ENCODE data around the gene VARS2. TPM values are rescaled to one million over a fixed set of nuclear protein-coding genes. Genes with fewer than 3 reads are reported as not detected.

The VARS2 gene
- total and polyA plus RNA-seq, 2 donors (not counting 3 experiments of a cell fraction or from before 2014, with no cell fraction given): 17.8 to 34.3 TPM

DNA sequence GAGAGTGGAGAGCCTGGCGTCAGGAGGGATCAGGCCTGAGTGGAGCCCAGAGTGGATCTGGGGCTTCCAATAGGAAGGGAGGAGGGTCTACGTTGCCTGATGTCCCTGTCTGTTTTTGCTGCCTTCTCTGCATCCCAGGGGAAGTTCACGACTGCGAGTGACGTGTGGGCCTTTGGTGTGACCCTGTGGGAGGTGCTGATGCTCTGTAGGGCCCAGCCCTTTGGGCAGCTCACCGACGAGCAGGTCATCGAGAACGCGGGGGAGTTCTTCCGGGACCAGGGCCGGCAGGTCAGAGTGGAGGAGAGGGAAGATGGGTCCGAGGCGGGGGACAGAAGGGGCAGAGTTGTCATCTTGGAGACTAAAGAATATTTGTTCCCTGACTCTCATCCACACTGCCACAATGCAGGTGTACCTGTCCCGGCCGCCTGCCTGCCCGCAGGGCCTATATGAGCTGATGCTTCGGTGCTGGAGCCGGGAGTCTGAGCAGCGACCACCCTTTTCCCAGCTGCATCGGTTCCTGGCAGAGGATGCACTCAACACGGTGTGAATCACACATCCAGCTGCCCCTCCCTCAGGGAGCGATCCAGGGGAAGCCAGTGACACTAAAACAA, 15.2 kb upstream of the VARS2 start:
- no peaks in the 10 kb centered on the region for H4K20me1 ChIP-seq (replicated peaks; ENCODE audit: control insufficient read depth, extremely low read depth, insufficient read depth, low read length)
- no TSS peak for BruUV-seq (replicated peaks)
- no peak overlapping the region for H2AFZ ChIP-seq (ENCODE audit: low read depth, low read length)
- H3K9ac ChIP-seq (replicated peaks; ENCODE audit: extremely low read depth, insufficient read depth, low read length): no peak overlapping the region
- TF ChIP-seq EZH2 (IDR thresholded peaks at IDR 0.05; ENCODE audit: borderline replicate concordance, low read depth, low read length, severe bottlenecking) (no peak), POLR2AphosphoS5 (IDR thresholded peaks at IDR 0.05; ENCODE audit: insufficient read depth, low read depth, low read length) (no peak), GATA2 (IDR thresholded peaks at IDR 0.05; ENCODE audit: insufficient read depth, insufficient read length, low read depth, low read length) (no peak), MYC (IDR thresholded peaks at IDR 0.05; ENCODE audit: low read depth, low read length) (no peak), POLR2A (IDR thresholded peaks at IDR 0.05; ENCODE audit: low read depth, low read length) (no peak), JUN (IDR thresholded peaks at IDR 0.05; ENCODE audit: borderline replicate concordance, insufficient read depth, insufficient read length, low read depth) (no peak), FOS (IDR thresholded peaks at IDR 0.05; ENCODE audit: borderline replicate concordance, insufficient read depth, low read length) (no peak)
- TF ChIP-seq, protein P1, sequence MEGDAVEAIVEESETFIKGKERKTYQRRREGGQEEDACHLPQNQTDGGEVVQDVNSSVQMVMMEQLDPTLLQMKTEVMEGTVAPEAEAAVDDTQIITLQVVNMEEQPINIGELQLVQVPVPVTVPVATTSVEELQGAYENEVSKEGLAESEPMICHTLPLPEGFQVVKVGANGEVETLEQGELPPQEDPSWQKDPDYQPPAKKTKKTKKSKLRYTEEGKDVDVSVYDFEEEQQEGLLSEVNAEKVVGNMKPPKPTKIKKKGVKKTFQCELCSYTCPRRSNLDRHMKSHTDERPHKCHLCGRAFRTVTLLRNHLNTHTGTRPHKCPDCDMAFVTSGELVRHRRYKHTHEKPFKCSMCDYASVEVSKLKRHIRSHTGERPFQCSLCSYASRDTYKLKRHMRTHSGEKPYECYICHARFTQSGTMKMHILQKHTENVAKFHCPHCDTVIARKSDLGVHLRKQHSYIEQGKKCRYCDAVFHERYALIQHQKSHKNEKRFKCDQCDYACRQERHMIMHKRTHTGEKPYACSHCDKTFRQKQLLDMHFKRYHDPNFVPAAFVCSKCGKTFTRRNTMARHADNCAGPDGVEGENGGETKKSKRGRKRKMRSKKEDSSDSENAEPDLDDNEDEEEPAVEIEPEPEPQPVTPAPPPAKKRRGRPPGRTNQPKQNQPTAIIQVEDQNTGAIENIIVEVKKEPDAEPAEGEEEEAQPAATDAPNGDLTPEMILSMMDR (IDR thresholded peaks at IDR 0.05; ENCODE audit: extremely low read depth in 1 of 2, insufficient read depth in 1 of 2, low read depth in 1 of 2, low read length in 2 of 2): no peak
- TF ChIP-seq, protein P2, sequence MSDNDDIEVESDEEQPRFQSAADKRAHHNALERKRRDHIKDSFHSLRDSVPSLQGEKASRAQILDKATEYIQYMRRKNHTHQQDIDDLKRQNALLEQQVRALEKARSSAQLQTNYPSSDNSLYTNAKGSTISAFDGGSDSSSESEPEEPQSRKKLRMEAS (IDR thresholded peaks at IDR 0.05; ENCODE audit: insufficient read depth, insufficient read length): no peak
- ChIA-PET POLR2A (no interaction called here), CTCF (interaction anchor here (1.7 kb wide), 1 partner anchor 70 kb away, joined by 5 read pairs; no protein-coding TSS in a partner anchor)
- H3K4me1 ChIP-seq (ENCODE audit: control insufficient read depth, extremely low read depth, insufficient read depth, low read length): no peaks in the 10 kb centered on the region
- dilution Hi-C loops (cut with MboI; ENCODE audit: extremely low pct_ligation_motif_present, low sequenced_read_pairs): loop anchor here (25.0 kb wide), 1 partner anchor 162 kb away; the partner anchor contains the start of genes FLOT1 and IER3
- H3K4me3 ChIP-seq (replicated peaks in 1 of 3; ENCODE audit: insufficient read depth in 1 of 3, low read depth in 1 of 3, low read length in 3 of 3): no peak overlapping the region
- H3K9me3 ChIP-seq (replicated peaks; ENCODE audit: control insufficient read depth, insufficient read depth, low read length): no peaks in the 10 kb centered on the region
- no peak for DNase-seq (ENCODE audit: low read depth, low spot score)
- no peak for FAIRE-seq
- H3K9me1 ChIP-seq (replicated peaks; ENCODE audit: control insufficient read depth, extremely low read depth, insufficient read depth, low read length): no peaks in the 10 kb centered on the region
- H3K27ac ChIP-seq (ENCODE audit: insufficient read depth, low read depth, low read length): no peak overlapping the region
- intact Hi-C loops (cut with micrococcal nuclease): no loop called here
- no peaks in the 10 kb centered on the region for H3K27me3 ChIP-seq (ENCODE audit: control insufficient read depth in 2 of 2, insufficient read depth in 2 of 2, low read length in 2 of 2)
- no peaks in the 10 kb centered on the region for H3K79me2 ChIP-seq (ENCODE audit: control insufficient read depth, insufficient read depth, low read length)
- H3K36me3 ChIP-seq (ENCODE audit: control insufficient read depth in 2 of 2, extremely low read depth in 1 of 2, insufficient read depth in 2 of 2, low read length in 2 of 2): peaks cover 0 to 7% of the 10 kb centered on the region in 2 experiments
- no peak overlapping the region for H3K4me2 ChIP-seq (ENCODE audit: insufficient read depth, low read length)
